OCI-LY1 (cell line): ENCODE measurements around the gene MTUS2.

ENCODE experiments used
- H2AFZ ChIP-seq: fragments of 200-600 bp; sonication (generic), shearing (Covaris generic); 2 replicates; pipeline ENCODE4 v1.6.0; 2014; ENCODE audit warnings: antibody characterized with exemption, mild to moderate bottlenecking, low read length
- H3F3A ChIP-seq: fragments of 200-600 bp; sonication (generic), shearing (Covaris generic); 2 replicates; pipeline ENCODE4 v1.6.0; 2014; ENCODE audit warnings: mild to moderate bottlenecking, antibody characterized with exemption, low read length, moderate library complexity; ENCODE audit not compliant: insufficient read depth
- H3K27ac ChIP-seq: fragments of 200-600 bp; sonication (generic); 2 replicates; pipeline ENCODE4 v1.5.1; 2014; ENCODE audit warnings: low read length, mixed run types, mild to moderate bottlenecking, low read depth; ENCODE audit not compliant: poor library complexity, severe bottlenecking
- H3K27me3 ChIP-seq: fragments of 200-600 bp; sonication (generic); 2 replicates; pipeline ENCODE4 v1.6.0; 2014; ENCODE audit warnings: antibody characterized with exemption, mild to moderate bottlenecking, low read length, moderate library complexity; ENCODE audit not compliant: insufficient read depth
- H3K36me3 ChIP-seq: fragments of 200-600 bp; sonication (generic); 2 replicates; pipeline ENCODE4 v1.6.1; 2014; ENCODE audit warnings: mild to moderate bottlenecking, antibody characterized with exemption, low read length, moderate library complexity, mixed read lengths; ENCODE audit not compliant: insufficient read depth
- H3K4me1 ChIP-seq: fragments of 200-600 bp; sonication (generic); 2 replicates; pipeline ENCODE4 v1.5.1; 2014; ENCODE audit warnings: mild to moderate bottlenecking, low read length, moderate library complexity; ENCODE audit not compliant: insufficient read depth, severe bottlenecking
- H3K4me2 ChIP-seq: fragments of 200-600 bp; sonication (generic), shearing (Covaris generic); 2 replicates; pipeline ENCODE4 v1.6.1; 2014; ENCODE audit warnings: low read length
- H3K4me3 ChIP-seq: fragments of 200-600 bp; sonication (generic); 2 replicates; pipeline ENCODE4 v1.5.1; 2014; ENCODE audit warnings: low read length, low read depth, mild to moderate bottlenecking, mixed read lengths; ENCODE audit not compliant: poor library complexity, severe bottlenecking
- H3K79me2 ChIP-seq: fragments of 200-600 bp; shearing (Covaris generic); 2 replicates; pipeline ENCODE4 v1.6.1; 2016; ENCODE audit warnings: mixed run types, low read length, mixed read lengths; ENCODE audit not compliant: insufficient read depth
- H3K9ac ChIP-seq: fragments of 200-600 bp; sonication (generic), shearing (Covaris generic); 2 replicates; pipeline ENCODE4 v1.6.1; 2014; ENCODE audit warnings: mild to moderate bottlenecking, low read length, mixed read lengths
- H3K9me2 ChIP-seq: fragments of 200-600 bp; sonication (generic), shearing (Covaris generic); 2 replicates; pipeline ENCODE4 v1.6.1; 2014; ENCODE audit warnings: low read depth, mild to moderate bottlenecking, low read length, mixed read lengths
- H3K9me3 ChIP-seq: fragments of 200-600 bp; shearing (Covaris generic); 2 replicates; pipeline ENCODE4 v1.6.1; 2014; ENCODE audit warnings: low read length, mixed read lengths
- H4K20me1 ChIP-seq: fragments of 200-600 bp; sonication (generic), shearing (Covaris generic); 2 replicates; pipeline ENCODE4 v1.6.0; 2016; ENCODE audit warnings: mild to moderate bottlenecking, low read length; ENCODE audit not compliant: insufficient read depth
- EZH2 ChIP-seq: fragments of 200-600 bp; sonication (generic), shearing (Covaris generic); IDR thresholded peaks from 2 replicates; pipeline ENCODE4 v1.8.0; 2017; ENCODE audit warnings: borderline replicate concordance, mixed run types, mild to moderate bottlenecking, antibody characterized with exemption, low read length, moderate library complexity, mixed read lengths
- TF ChIP-seq, protein P1 (sequence below): fragments of 200-600 bp; sonication (generic), shearing (Covaris generic); IDR thresholded peaks from 2 replicates; pipeline ENCODE4 v1.5.1; 2017; ENCODE audit warnings: mild to moderate bottlenecking, antibody characterized with exemption, low read length, moderate library complexity, mixed read lengths

MTUS2 gene

GRCh38 chr13:28826368-28826767 lies 6.2 kb downstream of the MTUS2 start:
- Histone ChIP-seq H3K4me3 (no peak overlapping the region), H2AFZ (no peak overlapping the region), H4K20me1 (no peaks in the 10 kb centered on the region), H3K36me3 (no peaks in the 10 kb centered on the region), H3K27me3 (no peaks in the 10 kb centered on the region), H3K4me1 (no peaks in the 10 kb centered on the region), H3K27ac (no peak overlapping the region), H3K79me2 (no peaks in the 10 kb centered on the region), H3K4me2 (no peak overlapping the region), H3K9ac (no peak overlapping the region), H3K9me3 (peaks cover 7% of the 10 kb centered on the region; the same call in 1 of the 2 replicates), H3K9me2 (no peaks in the 10 kb centered on the region), H3F3A (no peaks in the 10 kb centered on the region)
- TF ChIP-seq, protein P1, sequence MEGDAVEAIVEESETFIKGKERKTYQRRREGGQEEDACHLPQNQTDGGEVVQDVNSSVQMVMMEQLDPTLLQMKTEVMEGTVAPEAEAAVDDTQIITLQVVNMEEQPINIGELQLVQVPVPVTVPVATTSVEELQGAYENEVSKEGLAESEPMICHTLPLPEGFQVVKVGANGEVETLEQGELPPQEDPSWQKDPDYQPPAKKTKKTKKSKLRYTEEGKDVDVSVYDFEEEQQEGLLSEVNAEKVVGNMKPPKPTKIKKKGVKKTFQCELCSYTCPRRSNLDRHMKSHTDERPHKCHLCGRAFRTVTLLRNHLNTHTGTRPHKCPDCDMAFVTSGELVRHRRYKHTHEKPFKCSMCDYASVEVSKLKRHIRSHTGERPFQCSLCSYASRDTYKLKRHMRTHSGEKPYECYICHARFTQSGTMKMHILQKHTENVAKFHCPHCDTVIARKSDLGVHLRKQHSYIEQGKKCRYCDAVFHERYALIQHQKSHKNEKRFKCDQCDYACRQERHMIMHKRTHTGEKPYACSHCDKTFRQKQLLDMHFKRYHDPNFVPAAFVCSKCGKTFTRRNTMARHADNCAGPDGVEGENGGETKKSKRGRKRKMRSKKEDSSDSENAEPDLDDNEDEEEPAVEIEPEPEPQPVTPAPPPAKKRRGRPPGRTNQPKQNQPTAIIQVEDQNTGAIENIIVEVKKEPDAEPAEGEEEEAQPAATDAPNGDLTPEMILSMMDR = no peak
- no peak for TF ChIP-seq EZH2

DNA sequence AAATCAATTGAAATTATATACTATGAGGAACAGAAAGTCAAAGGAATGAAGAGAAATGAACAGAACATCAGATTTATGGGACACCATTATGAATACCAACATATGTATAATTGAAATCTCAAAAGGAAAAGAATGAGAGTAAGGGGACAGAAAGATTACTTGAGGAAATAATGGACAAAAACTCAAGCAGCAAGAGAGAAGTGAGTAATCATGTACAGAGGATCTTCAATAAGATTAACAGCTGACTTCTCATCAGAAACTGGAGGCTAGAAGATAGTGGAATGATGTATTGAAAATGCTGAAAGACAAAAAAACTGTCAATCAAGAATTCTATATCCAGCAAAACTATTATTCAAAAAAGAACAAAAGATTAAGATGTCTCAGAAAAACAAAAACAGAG lies 10.4 kb downstream of the MTUS2 start:
- no peaks in the 10 kb centered on the region for H3K9me2 ChIP-seq
- no peak overlapping the region for H3K4me3 ChIP-seq
- H3K79me2 ChIP-seq = no peaks in the 10 kb centered on the region
- H3K36me3 ChIP-seq = no peaks in the 10 kb centered on the region
- TF ChIP-seq, protein P1 = no peak
- TF ChIP-seq EZH2 = no peak
- no peak overlapping the region for H3K9ac ChIP-seq
- H4K20me1 ChIP-seq = no peaks in the 10 kb centered on the region
- H2AFZ ChIP-seq = no peak overlapping the region
- H3K9me3 ChIP-seq = peaks cover 7% of the 10 kb centered on the region; the same call in 1 of the 2 replicates
- no peaks in the 10 kb centered on the region for H3F3A ChIP-seq
- H3K27ac ChIP-seq = no peak overlapping the region
- H3K4me1 ChIP-seq = no peaks in the 10 kb centered on the region
- H3K4me2 ChIP-seq = no peak overlapping the region
- H3K27me3 ChIP-seq = no peaks in the 10 kb centered on the region

GRCh38 chr13:28831117-28831516 lies 11.0 kb downstream of the MTUS2 start:
- H3K9me2 ChIP-seq = no peaks in the 10 kb centered on the region
- H3K4me3 ChIP-seq = no peak overlapping the region
- no peak overlapping the region for H2AFZ ChIP-seq
- TF ChIP-seq, protein P1 = no peak
- TF ChIP-seq EZH2 = no peak
- H3K4me2 ChIP-seq = no peak overlapping the region
- H3K9ac ChIP-seq = no peak overlapping the region
- no peaks in the 10 kb centered on the region for H3K4me1 ChIP-seq
- H3K9me3 ChIP-seq = peaks cover 7% of the 10 kb centered on the region; the same call in 1 of the 2 replicates
- no peaks in the 10 kb centered on the region for H3F3A ChIP-seq
- no peaks in the 10 kb centered on the region for H3K27me3 ChIP-seq
- no peaks in the 10 kb centered on the region for H4K20me1 ChIP-seq
- no peaks in the 10 kb centered on the region for H3K36me3 ChIP-seq
- H3K79me2 ChIP-seq = no peaks in the 10 kb centered on the region
- H3K27ac ChIP-seq = no peak overlapping the region
